ENCODE results near the gene JAG2.

GRCh38 chr14:105141486-105142281 lies 26.9 kb downstream of the JAG2 start:
- TF ChIP-seq CTCF (IDR thresholded peaks at IDR 0.05; ENCODE audit: insufficient read depth, low read length), result no peak
- no peak for TF ChIP-seq GABPA (IDR thresholded peaks at IDR 0.05; ENCODE audit: low read depth)
- no peak for TF ChIP-seq POLR2AphosphoS5 (IDR thresholded peaks at IDR 0.05; ENCODE audit: low read depth)

Data from HL-60 (cell line).